Loucy (cell line): ENCODE results near the gene PCBP3.
"Not testable (repeated sequence)": the region's sequence is repeated elsewhere in the genome, so short reads cannot be mapped to it uniquely, and the experiment has no call there.

Experiments used
- H2AFZ ChIP-seq: fragments of 200-600 bp; sonication (generic); 2 replicates; pipeline ENCODE4 v1.6.0; 2016; ENCODE audit warnings: antibody characterized with exemption, mild to moderate bottlenecking, low read length, moderate library complexity
- H3F3A ChIP-seq: fragments of 200-600 bp; 2 replicates; pipeline ENCODE4 v1.6.0; 2016; ENCODE audit warnings: antibody characterized with exemption, low read depth, mild to moderate bottlenecking
- H3K27me3 ChIP-seq: fragments of 200-600 bp; sonication (generic); 2 replicates; pipeline ENCODE4 v1.6.1; 2014; ENCODE audit warnings: low read length, mild to moderate bottlenecking; ENCODE audit not compliant: insufficient read depth, poor library complexity, severe bottlenecking
- H3K36me3 ChIP-seq: fragments of 200-600 bp; sonication (generic); 2 replicates; pipeline ENCODE4 v1.6.1; 2016; ENCODE audit warnings: low read length; ENCODE audit not compliant: insufficient read depth
- H3K4me1 ChIP-seq: fragments of 200-600 bp; sonication (generic); 2 replicates; pipeline ENCODE4 v1.5.1; 2014; ENCODE audit warnings: low read length, mild to moderate bottlenecking; ENCODE audit not compliant: insufficient read depth, poor library complexity, severe bottlenecking
- H3K4me2 ChIP-seq: fragments of 200-600 bp; sonication (generic); 2 replicates; pipeline ENCODE4 v1.6.0; 2014; ENCODE audit warnings: antibody characterized with exemption, low read length, low read depth, mild to moderate bottlenecking; ENCODE audit not compliant: poor library complexity, severe bottlenecking
- H3K4me3 ChIP-seq: fragments of 200-600 bp; sonication (generic); 2 replicates; pipeline ENCODE4 v1.5.1; 2014; ENCODE audit warnings: low read length, mild to moderate bottlenecking, mixed read lengths; ENCODE audit not compliant: poor library complexity, severe bottlenecking
- H3K79me2 ChIP-seq: fragments of 200-600 bp; sonication (generic); 2 replicates; pipeline ENCODE4 v1.6.1; 2014; ENCODE audit warnings: low read length; ENCODE audit not compliant: insufficient read depth
- H3K9ac ChIP-seq: fragments of 200-600 bp; sonication (generic); 2 replicates; pipeline ENCODE4 v1.6.0; 2014; ENCODE audit warnings: mild to moderate bottlenecking, low read depth, low read length, moderate library complexity; ENCODE audit not compliant: poor library complexity, severe bottlenecking
- H3K9me2 ChIP-seq: fragments of 200-600 bp; sonication (generic); replicated peaks from 2 replicates; pipeline ENCODE4 v1.6.1; 2016; ENCODE audit warnings: low read depth, low read length, mixed read lengths
- H3K9me3 ChIP-seq: fragments of 200-600 bp; sonication (generic); 2 replicates; pipeline ENCODE4 v1.6.1; 2014; ENCODE audit warnings: mild to moderate bottlenecking, antibody characterized with exemption, low read length, low read depth; ENCODE audit not compliant: insufficient read depth
- H4K20me1 ChIP-seq: fragments of 200-600 bp; sonication (generic); 2 replicates; pipeline ENCODE4 v1.6.0; 2014; ENCODE audit warnings: antibody characterized with exemption, low read length, mild to moderate bottlenecking; ENCODE audit not compliant: insufficient read depth, poor library complexity, severe bottlenecking
- CTCF ChIP-seq: fragments of 200-600 bp; sonication (generic); conservative IDR thresholded peaks from 2 replicates; pipeline ENCODE4 v1.5.1; 2014; ENCODE audit warnings: mild to moderate bottlenecking, antibody characterized with exemption, low read length
- EZH2phosphoT487 ChIP-seq: fragments of 200-600 bp; IDR thresholded peaks from 2 replicates; pipeline ENCODE4 v1.6.1; 2018; ENCODE audit warnings: antibody characterized with exemption, mild to moderate bottlenecking, moderate library complexity, borderline replicate concordance

The PCBP3 gene

GRCh38 chr21:45602106-45602505 is 41.4 kb upstream of the PCBP3 start:
- Histone ChIP-seq H3K36me3 (no peaks in the 10 kb centered on the region), H4K20me1 (no peaks in the 10 kb centered on the region), H3K4me2 (no peak overlapping the region), H3K4me1 (no peaks in the 10 kb centered on the region), H3K27me3 (no peaks in the 10 kb centered on the region), H3K79me2 (no peaks in the 10 kb centered on the region), H3K4me3 (no peak overlapping the region), H3K9me2 (no peaks in the 10 kb centered on the region), H3K9me3 (peaks cover 5% of the 10 kb centered on the region; the same call in 1 of the 2 replicates), H3F3A (no peaks in the 10 kb centered on the region), H3K9ac (no peak overlapping the region), H2AFZ (no peak overlapping the region)
- TF ChIP-seq EZH2phosphoT487 (no peak), CTCF (no peak)

- no peak overlapping the region for H3K4me3 ChIP-seq
- H3K79me2 ChIP-seq: no peaks in the 10 kb centered on the region
- no peaks in the 10 kb centered on the region for H3F3A ChIP-seq
- H3K27me3 ChIP-seq: no peaks in the 10 kb centered on the region
- no peak overlapping the region for H3K4me2 ChIP-seq
- H3K9me2 ChIP-seq: no peaks in the 10 kb centered on the region
- TF ChIP-seq EZH2phosphoT487 (no peak), CTCF (no peak)
- no peak overlapping the region for H3K9ac ChIP-seq
- no peaks in the 10 kb centered on the region for H3K4me1 ChIP-seq
- H4K20me1 ChIP-seq: no peaks in the 10 kb centered on the region
- peaks cover 5% of the 10 kb centered on the region; the same call in 1 of the 2 replicates for H3K9me3 ChIP-seq
- no peaks in the 10 kb centered on the region for H3K36me3 ChIP-seq
- no peak overlapping the region for H2AFZ ChIP-seq
Measured at GRCh38 chr21:45603481-45603880, 40.0 kb upstream of the PCBP3 start.

GRCh38 chr21:45604681-45605080 is 38.8 kb upstream of the PCBP3 start:
- H2AFZ ChIP-seq, H3K9ac ChIP-seq, H3K27me3 ChIP-seq, H3K4me1 ChIP-seq, H3K36me3 ChIP-seq, H3K9me2 ChIP-seq, H3K79me2 ChIP-seq, H3K9me3 ChIP-seq, H4K20me1 ChIP-seq, H3K4me3 ChIP-seq, H3K4me2 ChIP-seq, H3F3A ChIP-seq: not testable (repeated sequence)

- peaks cover 5% of the 10 kb centered on the region; the same call in 1 of the 2 replicates for H3K9me3 ChIP-seq
- H3K79me2 ChIP-seq: no peaks in the 10 kb centered on the region
- H3K4me3 ChIP-seq: no peak overlapping the region
- no peak overlapping the region for H3K9ac ChIP-seq
- H3F3A ChIP-seq: no peaks in the 10 kb centered on the region
- no peaks in the 10 kb centered on the region for H3K4me1 ChIP-seq
- no peaks in the 10 kb centered on the region for H3K9me2 ChIP-seq
- no peaks in the 10 kb centered on the region for H3K36me3 ChIP-seq
- no peak overlapping the region for H2AFZ ChIP-seq
- H3K4me2 ChIP-seq: no peak overlapping the region
- no peak for TF ChIP-seq CTCF
- TF ChIP-seq EZH2phosphoT487: no peak
- H3K27me3 ChIP-seq: no peaks in the 10 kb centered on the region
- H4K20me1 ChIP-seq: no peaks in the 10 kb centered on the region
Measured at GRCh38 chr21:45607021-45607908, 36.3 kb upstream of the PCBP3 start.
